ENCODE results near the gene NDUFA13.
A peak's percentile ranks its signal among the peaks of the same experiment; 100 is the strongest.

The NDUFA13 gene

DNA sequence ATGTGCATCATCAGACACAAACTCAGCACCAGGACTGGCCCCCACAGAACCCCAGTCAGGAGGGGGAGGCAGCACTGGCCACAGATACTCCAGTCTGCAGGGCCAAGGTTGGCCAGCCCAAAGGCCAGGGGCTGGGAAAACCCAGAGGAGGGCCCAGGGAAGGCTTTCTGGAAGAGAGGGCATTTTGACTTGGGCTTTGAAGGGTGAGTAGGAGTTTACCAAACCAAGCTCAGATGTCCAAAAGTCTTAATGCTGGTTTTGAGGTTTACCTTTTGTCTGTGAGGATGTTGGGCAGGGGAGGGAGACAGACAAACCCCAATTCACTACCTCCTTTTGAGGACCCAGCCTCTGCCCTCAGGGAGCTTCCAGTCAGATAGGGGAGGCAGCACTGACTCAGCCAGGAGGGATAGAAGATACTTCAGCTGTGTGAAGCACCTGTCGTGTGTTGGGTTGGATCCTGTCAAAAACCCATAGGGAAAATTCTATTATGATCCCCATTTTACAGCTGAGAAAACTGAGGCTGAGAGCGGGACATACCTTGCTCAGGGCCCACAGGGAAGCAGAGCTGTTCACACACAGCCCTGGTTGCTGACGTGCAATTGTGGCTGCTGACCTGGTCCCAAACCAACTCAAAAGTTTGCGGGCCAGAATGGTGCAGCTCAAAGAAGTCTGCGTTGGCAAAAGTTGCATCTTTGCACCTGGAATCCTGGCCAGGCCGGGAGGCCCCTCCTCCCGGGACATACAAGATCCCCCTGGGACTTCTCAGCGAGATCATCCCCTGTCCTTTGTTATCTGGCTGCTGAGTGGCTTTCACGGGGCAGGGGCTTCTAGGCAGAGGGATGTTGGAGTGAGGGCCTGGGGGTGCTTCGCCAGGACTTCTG, 35.2 kb downstream of the NDUFA13 start:
- peaks cover 3% of the 10 kb centered on the region for H3K27me3 Mint-ChIP-seq
- no peak for DNase-seq
- H3K4me1 Mint-ChIP-seq = no peaks in the 10 kb centered on the region
- no peak overlapping the region for H3K4me3 Mint-ChIP-seq
- no peaks in the 10 kb centered on the region for H3K36me3 Mint-ChIP-seq (ENCODE audit: low read depth)
- H3K9me3 Mint-ChIP-seq = no peaks in the 10 kb centered on the region
- no peak overlapping the region for H3K27ac Mint-ChIP-seq
- no peak for ATAC-seq

DNA sequence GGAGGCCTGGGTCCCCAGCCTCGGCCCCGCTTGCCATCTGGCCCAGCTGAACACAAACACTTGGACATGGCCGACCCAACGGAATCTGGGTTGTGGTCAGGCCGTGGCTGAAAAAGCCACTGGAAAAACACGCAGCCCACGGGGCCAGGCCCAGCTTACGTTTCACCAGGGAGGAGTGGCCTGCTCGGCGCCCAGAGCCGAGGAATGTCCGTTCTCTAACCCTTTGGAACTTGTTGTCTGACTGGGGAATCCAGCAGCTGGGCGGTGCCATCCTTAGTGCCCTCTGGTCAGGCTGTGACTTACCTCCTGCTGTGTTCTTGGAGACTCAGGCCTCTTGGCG, 35.8 kb downstream of the NDUFA13 start:
- no peak for ATAC-seq
- Mint-ChIP-seq H3K27ac (no peak overlapping the region), H3K4me3 (no peak overlapping the region), H3K9me3 (no peaks in the 10 kb centered on the region), H3K4me1 (no peaks in the 10 kb centered on the region), H3K27me3 (peaks cover 3% of the 10 kb centered on the region), H3K36me3 (ENCODE audit: low read depth) (no peaks in the 10 kb centered on the region)
- no peak for DNase-seq

DNA sequence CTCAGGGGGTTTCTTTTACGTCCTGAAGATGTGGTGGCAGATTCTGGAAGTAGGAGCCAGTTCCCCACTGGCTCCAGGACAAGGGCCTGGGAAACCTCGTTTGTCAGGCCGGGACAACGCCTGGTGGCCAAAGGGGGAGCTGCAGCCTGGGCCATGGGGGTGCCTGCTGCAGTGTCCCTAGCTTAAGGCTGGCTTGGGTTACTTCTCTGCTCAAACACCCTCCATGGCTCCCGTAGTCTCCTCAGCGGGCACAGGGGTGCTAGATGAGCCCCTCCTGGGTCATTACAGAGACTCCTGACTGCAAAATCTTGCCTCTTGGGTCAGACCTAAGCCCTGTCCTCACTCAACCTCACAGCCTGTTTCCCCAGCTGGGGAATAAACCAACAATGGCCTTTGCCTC, 36.8 kb downstream of the NDUFA13 start:
- no peaks in the 10 kb centered on the region for H3K9me3 Mint-ChIP-seq

DNA sequence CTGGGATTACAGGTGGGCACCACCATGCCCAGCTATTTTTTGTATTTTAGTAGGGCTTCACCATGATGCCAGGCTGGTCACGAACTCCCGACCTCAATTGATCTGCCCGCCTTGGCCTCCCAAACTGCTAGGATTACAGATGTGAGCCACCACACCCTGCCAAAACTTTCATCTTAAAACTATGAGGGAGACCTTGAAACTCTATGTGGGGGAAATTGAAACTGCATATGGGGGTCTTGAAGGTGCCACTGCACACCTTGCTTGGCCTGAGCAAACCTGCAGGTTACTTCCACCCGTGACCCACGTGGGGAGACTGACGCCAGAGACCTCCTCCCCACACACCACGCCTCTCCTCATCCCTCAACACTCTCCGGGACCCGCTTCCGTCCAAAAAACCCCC, 37.6 kb downstream of the NDUFA13 start:
- H3K36me3 Mint-ChIP-seq (ENCODE audit: low read depth) = no peaks in the 10 kb centered on the region
- H3K4me3 Mint-ChIP-seq = no peak overlapping the region

More for the DNA sequence above, 36.8 kb downstream of the NDUFA13 start:
- ATAC-seq (no peak), DNase-seq (peak; percentile 44)
- H3K27me3 Mint-ChIP-seq = peaks cover 3% of the 10 kb centered on the region
- no peak overlapping the region for H3K27ac Mint-ChIP-seq
- H3K4me1 Mint-ChIP-seq = no peaks in the 10 kb centered on the region
- no peaks in the 10 kb centered on the region for H3K36me3 Mint-ChIP-seq (ENCODE audit: low read depth)
- H3K4me3 Mint-ChIP-seq = no peak overlapping the region

DNA sequence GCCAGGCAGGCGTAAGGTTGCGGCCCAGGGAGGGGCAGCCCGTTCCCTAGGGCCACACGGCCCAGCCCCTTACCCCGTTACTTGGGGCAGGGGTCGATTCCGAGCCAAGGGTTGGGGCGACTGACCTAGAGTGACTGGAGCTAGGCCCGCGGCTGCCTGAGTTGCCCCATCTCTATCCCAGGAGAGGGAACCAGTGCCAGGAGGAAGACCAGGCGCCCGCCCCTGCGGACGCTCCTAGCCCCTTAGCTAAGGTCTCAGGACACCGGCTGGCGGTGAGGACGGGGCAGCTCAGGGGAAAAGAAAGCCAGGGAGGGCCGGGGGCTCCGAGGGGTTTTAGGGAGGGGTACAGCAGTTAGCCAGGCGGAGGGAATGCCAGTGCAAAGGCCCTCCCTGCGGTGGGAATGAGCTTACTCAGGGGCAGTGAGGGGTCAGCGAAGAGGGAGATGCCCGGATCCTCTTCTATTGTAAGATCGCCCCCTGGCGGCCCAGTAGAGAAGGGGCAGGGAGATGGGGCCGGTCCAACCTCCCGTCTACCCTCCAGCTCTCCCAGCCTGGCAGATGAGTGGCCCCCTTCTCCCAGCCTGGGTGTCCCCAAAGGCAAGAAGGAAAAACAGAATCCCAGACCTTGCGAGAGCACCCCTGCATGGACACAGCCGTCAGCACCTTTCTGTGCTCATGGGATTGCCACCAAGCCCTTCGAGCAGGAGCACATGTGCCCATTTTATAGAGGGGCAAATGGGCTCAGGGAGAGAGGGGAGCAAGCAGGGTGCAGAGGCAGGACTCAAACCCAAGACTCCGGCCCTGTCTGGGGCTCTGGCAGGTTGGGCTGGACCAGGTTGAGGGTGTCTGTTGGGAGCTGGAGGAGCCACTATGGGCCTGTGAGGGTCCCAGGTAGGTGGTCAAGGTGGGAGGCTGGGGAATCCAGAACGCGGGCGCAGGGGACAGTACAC, 38.3 kb downstream of the NDUFA13 start:
- DNase-seq (peak; percentile 78), ATAC-seq (peak; percentile 70)
- Mint-ChIP-seq H3K4me3 (no peak overlapping the region), H3K27ac (no peak overlapping the region), H3K27me3 (no peaks in the 10 kb centered on the region), H3K4me1 (no peaks in the 10 kb centered on the region), H3K36me3 (ENCODE audit: low read depth) (no peaks in the 10 kb centered on the region), H3K9me3 (no peaks in the 10 kb centered on the region)

More for the DNA sequence above, 37.6 kb downstream of the NDUFA13 start:
- ATAC-seq (no peak), DNase-seq (no peak)
- no peaks in the 10 kb centered on the region for H3K4me1 Mint-ChIP-seq
- peaks cover 3% of the 10 kb centered on the region for H3K27me3 Mint-ChIP-seq
- H3K27ac Mint-ChIP-seq = no peak overlapping the region
- H3K9me3 Mint-ChIP-seq = no peaks in the 10 kb centered on the region

DNA sequence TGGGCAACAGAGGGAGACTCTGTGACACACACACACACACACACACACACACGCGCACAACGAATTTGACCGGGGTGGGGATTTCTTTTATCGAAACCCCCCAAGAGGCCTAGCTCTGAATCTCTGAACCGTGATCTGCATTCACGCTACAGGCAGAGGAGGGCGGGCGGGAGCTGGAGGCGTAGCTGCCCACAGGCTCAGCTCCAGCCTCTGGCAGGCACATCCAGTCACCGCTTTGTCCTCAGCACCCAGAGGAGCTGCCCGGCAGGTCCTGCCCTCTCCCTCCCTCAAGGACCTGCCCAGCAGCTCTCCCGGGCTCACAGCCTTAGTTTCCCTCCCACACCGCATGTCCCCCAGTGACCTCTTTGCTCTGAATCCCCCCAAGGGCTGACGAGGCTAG, 42.0 kb downstream of the NDUFA13 start:
- Mint-ChIP-seq H3K36me3 (ENCODE audit: low read depth) (no peaks in the 10 kb centered on the region), H3K4me1 (no peaks in the 10 kb centered on the region), H3K27me3 (no peaks in the 10 kb centered on the region), H3K27ac (no peak overlapping the region), H3K9me3 (no peaks in the 10 kb centered on the region), H3K4me3 (no peak overlapping the region)
- DNase-seq (no peak), ATAC-seq (no peak)

DNA sequence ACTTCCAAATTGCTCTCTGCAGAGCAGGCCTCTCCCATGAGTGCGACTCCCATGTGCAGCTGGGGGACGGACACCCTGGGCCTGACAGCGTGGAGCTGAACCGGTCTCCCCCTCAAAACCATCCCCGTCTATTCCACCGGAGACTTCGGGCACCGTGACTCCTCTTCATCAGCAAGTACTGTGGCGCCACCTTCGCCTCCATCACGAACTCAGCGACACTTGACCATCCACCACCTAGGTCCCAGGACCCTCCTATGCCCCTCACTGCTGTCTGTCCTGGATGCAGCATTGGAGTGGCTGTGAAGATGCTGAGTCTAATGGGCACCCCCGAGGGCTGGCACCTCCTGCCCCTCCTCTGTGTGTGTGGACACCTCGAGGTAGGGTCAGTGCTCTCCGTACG, 42.6 kb downstream of the NDUFA13 start:
- ATAC-seq (no peak), DNase-seq (no peak)
- H3K4me3 Mint-ChIP-seq = no peak overlapping the region
- H3K27me3 Mint-ChIP-seq = no peaks in the 10 kb centered on the region
- H3K27ac Mint-ChIP-seq = no peak overlapping the region
- no peaks in the 10 kb centered on the region for H3K4me1 Mint-ChIP-seq
- no peaks in the 10 kb centered on the region for H3K36me3 Mint-ChIP-seq (ENCODE audit: low read depth)
- no peaks in the 10 kb centered on the region for H3K9me3 Mint-ChIP-seq

DNA sequence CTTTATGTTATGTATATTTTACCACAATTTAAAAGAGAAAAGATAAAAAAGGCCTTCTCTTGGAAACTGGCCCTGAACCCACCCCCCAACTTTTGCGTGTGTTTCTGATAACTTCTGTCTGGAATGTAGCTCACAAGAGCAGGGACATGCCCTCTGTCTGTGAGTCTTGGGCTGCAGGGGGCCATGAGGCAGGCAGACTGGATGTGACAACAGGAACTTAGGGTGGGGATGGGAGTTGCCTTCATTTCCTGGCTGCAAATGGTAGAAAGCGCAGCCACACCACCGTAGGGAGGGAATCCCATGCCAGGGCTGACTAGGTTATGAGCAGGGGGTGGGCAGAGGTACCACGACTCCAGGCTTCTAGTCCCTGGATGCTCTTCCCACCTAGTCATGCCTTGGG, 43.9 kb downstream of the NDUFA13 start:
- Mint-ChIP-seq H3K4me1 (no peaks in the 10 kb centered on the region), H3K36me3 (ENCODE audit: low read depth) (peaks cover 6% of the 10 kb centered on the region), H3K4me3 (no peak overlapping the region), H3K9me3 (no peaks in the 10 kb centered on the region), H3K27me3 (no peaks in the 10 kb centered on the region), H3K27ac (no peak overlapping the region)
- no peak for ATAC-seq
- no peak for DNase-seq

DNA sequence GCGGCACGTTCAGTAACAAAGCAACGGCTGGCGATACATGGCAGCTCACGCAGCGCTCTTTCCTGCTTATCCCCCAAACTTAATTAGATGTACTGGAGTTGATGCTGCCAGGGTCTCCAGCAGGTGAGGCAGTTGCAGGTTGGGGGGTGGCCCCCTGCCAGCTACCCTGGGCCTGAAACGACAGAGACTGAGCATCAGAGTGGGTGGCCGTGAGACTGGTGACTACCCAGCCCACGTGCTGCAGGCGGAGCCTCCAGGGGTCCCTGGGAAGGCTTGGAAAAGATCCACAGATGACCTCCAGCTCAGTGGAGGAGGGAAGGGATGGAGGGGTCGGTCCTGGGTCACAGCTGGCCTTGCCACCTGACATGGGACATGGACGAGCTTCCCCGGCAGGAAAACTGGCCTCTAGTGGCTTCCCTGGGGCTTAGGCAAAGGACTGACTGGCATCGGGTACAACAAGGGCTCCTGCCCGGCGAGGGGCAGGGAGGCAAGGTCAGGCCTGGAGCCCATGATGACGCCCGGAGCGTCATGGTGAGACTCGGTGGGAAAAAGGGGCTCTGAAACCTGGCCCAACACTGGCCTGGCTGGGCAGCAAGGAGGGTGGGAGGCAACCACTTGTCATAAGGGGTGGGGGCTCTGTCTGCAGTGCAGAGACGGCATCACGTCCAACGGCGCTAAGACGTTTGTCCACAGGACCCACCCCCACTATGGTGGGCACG, 46.1 kb downstream of the NDUFA13 start:
- no peaks in the 10 kb centered on the region for H3K9me3 Mint-ChIP-seq
- H3K36me3 Mint-ChIP-seq (ENCODE audit: low read depth) = peaks cover 6% of the 10 kb centered on the region
- H3K27ac Mint-ChIP-seq = no peak overlapping the region

DNA sequence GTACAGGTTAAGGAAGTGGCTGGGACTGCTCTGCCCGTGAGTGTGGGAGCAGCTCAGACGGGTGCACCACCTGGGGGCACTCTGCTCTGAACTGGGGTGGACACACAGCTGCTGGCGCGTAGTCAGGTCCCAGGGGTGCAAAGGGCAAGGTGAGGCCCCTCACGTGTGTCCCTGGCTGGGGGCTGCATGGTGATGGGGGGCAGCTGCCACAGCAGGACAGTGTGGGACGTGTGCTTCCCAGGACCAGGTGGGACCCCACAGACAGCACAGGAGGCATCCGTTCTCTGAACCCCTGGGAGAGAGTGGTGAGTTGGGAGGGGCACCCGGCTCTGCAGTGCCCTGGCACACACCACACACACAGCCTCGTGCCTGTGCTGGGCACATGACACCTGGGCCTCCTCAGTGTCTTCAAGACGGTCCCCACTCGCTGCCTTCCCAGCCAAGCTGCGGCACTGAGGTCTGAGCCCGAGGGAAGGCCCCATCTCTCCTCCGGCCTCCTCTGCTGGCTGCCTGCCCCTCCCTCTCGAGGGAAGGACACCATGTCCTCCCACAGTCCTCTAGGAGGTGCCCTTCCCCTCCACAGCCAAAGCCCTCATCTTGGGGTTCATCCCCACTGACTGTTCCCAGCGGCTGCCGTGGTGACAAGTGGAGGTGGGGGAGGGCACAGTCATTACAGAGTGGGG, 46.8 kb downstream of the NDUFA13 start:
- ATAC-seq = peak; percentile 56
- no peaks in the 10 kb centered on the region for H3K9me3 Mint-ChIP-seq
- H3K27me3 Mint-ChIP-seq = no peaks in the 10 kb centered on the region
- H3K27ac Mint-ChIP-seq = no peak overlapping the region
- peak; percentile 28 for DNase-seq
- no peaks in the 10 kb centered on the region for H3K4me1 Mint-ChIP-seq
- H3K36me3 Mint-ChIP-seq (ENCODE audit: low read depth) = peaks cover 6% of the 10 kb centered on the region
- H3K4me3 Mint-ChIP-seq = no peak overlapping the region

More for the DNA sequence above, 46.1 kb downstream of the NDUFA13 start:
- Mint-ChIP-seq H3K4me1 (no peaks in the 10 kb centered on the region), H3K27me3 (no peaks in the 10 kb centered on the region), H3K4me3 (no peak overlapping the region)
- ATAC-seq (no peak), DNase-seq (no peak)

DNA sequence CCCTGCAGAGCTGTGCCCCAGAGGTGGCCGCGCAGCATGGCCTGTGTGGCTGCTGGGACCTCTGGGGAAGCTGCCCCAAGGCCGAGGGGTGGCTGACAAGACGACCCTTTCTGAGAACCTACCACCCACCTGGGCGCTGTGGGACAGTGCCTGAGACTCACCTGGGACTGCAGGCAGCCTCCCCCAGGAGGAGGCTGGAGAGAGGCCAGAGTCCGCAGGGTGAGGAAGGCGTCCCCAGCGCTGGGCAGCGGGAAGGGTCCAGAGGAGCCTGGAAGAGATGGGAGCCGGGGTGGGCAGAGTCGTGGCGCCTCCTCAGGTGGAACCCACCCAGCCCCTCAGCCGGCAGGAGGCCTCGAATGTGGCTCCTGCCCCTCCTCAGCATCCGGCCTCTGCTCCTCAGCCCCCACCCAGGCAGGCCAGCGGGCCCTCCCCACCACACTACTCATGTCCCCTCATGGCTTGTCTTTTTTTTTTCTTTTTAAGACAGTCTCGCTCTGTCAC, 47.4 kb downstream of the NDUFA13 start:
- no peaks in the 10 kb centered on the region for H3K27me3 Mint-ChIP-seq
- no peaks in the 10 kb centered on the region for H3K9me3 Mint-ChIP-seq
- H3K27ac Mint-ChIP-seq = no peak overlapping the region
- DNase-seq (no peak), ATAC-seq (no peak)
- H3K4me1 Mint-ChIP-seq = no peaks in the 10 kb centered on the region
- no peak overlapping the region for H3K4me3 Mint-ChIP-seq
- H3K36me3 Mint-ChIP-seq (ENCODE audit: low read depth) = peaks cover 6% of the 10 kb centered on the region

DNA sequence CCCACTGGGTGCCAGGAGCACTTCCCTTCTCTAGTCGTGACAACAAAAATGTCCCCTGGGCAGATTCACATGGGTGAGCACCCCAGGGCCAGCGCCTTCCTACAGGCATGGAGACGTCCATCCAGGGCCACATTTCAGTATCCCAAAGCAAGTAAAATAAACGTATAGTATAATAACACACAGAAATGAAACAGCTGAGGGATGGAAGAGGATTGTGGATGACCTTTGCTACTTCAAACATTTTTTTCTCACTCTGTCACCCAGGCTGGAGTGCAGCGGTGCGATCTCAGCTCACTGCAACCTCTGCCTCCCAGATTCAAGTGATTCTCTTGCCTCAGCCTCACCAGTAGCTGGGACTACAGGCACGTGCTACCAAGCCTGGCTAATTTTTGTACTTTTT, 50.3 kb downstream of the NDUFA13 start:
- no peak overlapping the region for H3K27ac Mint-ChIP-seq
- DNase-seq = no peak
- ATAC-seq = no peak
- no peaks in the 10 kb centered on the region for H3K27me3 Mint-ChIP-seq
- H3K36me3 Mint-ChIP-seq (ENCODE audit: low read depth) = peaks cover 13% of the 10 kb centered on the region
- no peaks in the 10 kb centered on the region for H3K9me3 Mint-ChIP-seq
- peaks cover 4% of the 10 kb centered on the region for H3K4me1 Mint-ChIP-seq
- no peak overlapping the region for H3K4me3 Mint-ChIP-seq

DNA sequence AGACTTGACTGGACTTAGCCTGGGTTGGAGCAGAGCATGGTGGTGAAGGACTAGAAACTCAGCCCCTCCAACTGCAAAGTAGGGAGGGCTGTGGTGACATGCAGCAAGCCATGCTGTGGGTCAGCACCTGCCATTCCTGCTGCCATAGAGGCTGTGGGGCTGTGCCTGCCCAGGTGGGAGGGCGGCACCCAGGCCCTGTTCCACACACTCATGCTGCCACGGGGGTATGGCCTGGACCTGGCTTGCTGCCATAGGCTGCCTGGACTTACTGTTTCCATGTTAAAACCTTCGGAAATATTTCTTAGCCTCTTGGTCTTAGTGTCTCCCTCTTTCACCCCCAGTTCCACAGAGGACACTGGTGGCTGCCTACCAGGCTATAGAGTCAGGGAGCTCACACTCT, 51.4 kb downstream of the NDUFA13 start:
- DNase-seq (no peak), ATAC-seq (no peak)
- H3K27ac Mint-ChIP-seq = no peak overlapping the region
- no peak overlapping the region for H3K4me3 Mint-ChIP-seq
- H3K9me3 Mint-ChIP-seq = no peaks in the 10 kb centered on the region
- H3K36me3 Mint-ChIP-seq (ENCODE audit: low read depth) = peaks cover 13% of the 10 kb centered on the region
- H3K4me1 Mint-ChIP-seq = peaks cover 4% of the 10 kb centered on the region
- H3K27me3 Mint-ChIP-seq = no peaks in the 10 kb centered on the region

Measured in activated naive CD8-positive, alpha-beta T cell treated with anti-CD3 and anti-CD28 coated beads, Interleukin-2, amount 50 U/mL, for 24 hours (primary cell).